HFFc6 (cell line): Measurements from ENCODE around the gene NAA35. TPM values are rescaled to one million over a fixed set of nuclear protein-coding genes. Genes with fewer than 3 reads are reported as not detected.
"Not testable (repeated sequence)": the region's sequence is repeated elsewhere in the genome, so short reads cannot be mapped to it uniquely, and the experiment has no call there.

Experiments
- DNase-seq: peaks from one replicate; pipeline ENCODE4 v3.0.0-alpha.2; 2018
- H3K27ac Mint-ChIP-seq: 2 replicates; pipeline ENCODE4 v1.8.0; 2020; ENCODE audit warnings: mild to moderate bottlenecking, mixed read lengths
- H3K27me3 Mint-ChIP-seq: 2 replicates; pipeline ENCODE4 v1.8.0; 2021; ENCODE audit warnings: mild to moderate bottlenecking, moderate library complexity, mixed read lengths; ENCODE audit not compliant: insufficient read depth
- H3K36me3 Mint-ChIP-seq: 2 replicates; pipeline ENCODE4 v1.8.0; 2021; ENCODE audit warnings: low read depth, mixed read lengths
- H3K4me1 Mint-ChIP-seq: 2 replicates; pipeline ENCODE4 v1.8.0; 2020; ENCODE audit warnings: low read depth, mixed read lengths
- H3K4me3 Mint-ChIP-seq: 2 replicates; pipeline ENCODE4 v1.8.0; 2020; ENCODE audit warnings: mild to moderate bottlenecking, moderate library complexity, mixed read lengths
- H3K9me3 Mint-ChIP-seq: 2 replicates; pipeline ENCODE4 v1.8.0; 2020; ENCODE audit warnings: mild to moderate bottlenecking, mixed read lengths
- CTCF ChIP-seq: fragments of 200-600 bp; sonication (generic); IDR thresholded peaks from 2 replicates; pipeline ENCODE4 v1.5.0; 2021; ENCODE audit warnings: antibody characterized with exemption, mild to moderate bottlenecking
- total RNA-seq, 6 experiments: library from RNA; stranded (reverse); fragmentation: NEBNext Ultra II Directional; extraction: Animal tissue kit (Norgen Biotek cat#: 25700); gene quantifications; 2 replicates in 1 of 6; 3 replicates in 5 of 6; pipeline ENCODE4 v1.2.3, GENCODE V29; 2021

Gene NAA35
- total RNA-seq, 6 experiments from 2014 or later, result 20.1 to 22.8 (median 21.7) TPM

GRCh38 chr9:85964949-85965348 is 24.0 kb downstream of the NAA35 start:
- Mint-ChIP-seq H3K9me3 (no peaks in the 10 kb centered on the region), H3K4me3 (no peak overlapping the region), H3K27ac (no peak overlapping the region), H3K27me3 (no peaks in the 10 kb centered on the region), H3K36me3 (peaks cover 17% of the 10 kb centered on the region), H3K4me1 (no peaks in the 10 kb centered on the region)
- no peak for TF ChIP-seq CTCF
- no peak for DNase-seq

- no peak for TF ChIP-seq CTCF
- H3K27me3 Mint-ChIP-seq, result no peaks in the 10 kb centered on the region
- DNase-seq, result no peak
- H3K4me3 Mint-ChIP-seq, result no peak overlapping the region
- no peaks in the 10 kb centered on the region for H3K9me3 Mint-ChIP-seq
- peaks cover 27% of the 10 kb centered on the region for H3K36me3 Mint-ChIP-seq
- H3K27ac Mint-ChIP-seq, result no peak overlapping the region
- H3K4me1 Mint-ChIP-seq, result no peaks in the 10 kb centered on the region
Measured at GRCh38 chr9:85969727-85970126, 28.8 kb downstream of the NAA35 start.

GRCh38 chr9:85971731-85972130 is 30.8 kb downstream of the NAA35 start:
- no peaks in the 10 kb centered on the region for H3K9me3 Mint-ChIP-seq

GRCh38 chr9:85973238-85973637 is 32.3 kb downstream of the NAA35 start:
- Mint-ChIP-seq H3K36me3 (peaks cover 27% of the 10 kb centered on the region), H3K27me3 (no peaks in the 10 kb centered on the region), H3K4me3 (no peak overlapping the region), H3K27ac (no peak overlapping the region), H3K4me1 (no peaks in the 10 kb centered on the region), H3K9me3 (no peaks in the 10 kb centered on the region)
- no peak for TF ChIP-seq CTCF
- DNase-seq, result no peak

More at GRCh38 chr9:85971731-85972130, 30.8 kb downstream of the NAA35 start:
- Mint-ChIP-seq H3K36me3 (peaks cover 25% of the 10 kb centered on the region), H3K27ac (no peak overlapping the region), H3K27me3 (no peaks in the 10 kb centered on the region), H3K4me1 (no peaks in the 10 kb centered on the region), H3K4me3 (no peak overlapping the region)
- no peak for TF ChIP-seq CTCF
- DNase-seq, result no peak

- H3K27me3 Mint-ChIP-seq, result not testable (repeated sequence)
Measured at GRCh38 chr9:85974055-85974547, 33.2 kb downstream of the NAA35 start.

GRCh38 chr9:85978496-85978895 is 37.5 kb downstream of the NAA35 start:
- Mint-ChIP-seq H3K36me3 (peaks cover 38% of the 10 kb centered on the region), H3K27ac (no peak overlapping the region), H3K9me3 (no peaks in the 10 kb centered on the region), H3K4me3 (no peak overlapping the region), H3K4me1 (no peaks in the 10 kb centered on the region), H3K27me3 (no peaks in the 10 kb centered on the region)
- no peak for DNase-seq
- TF ChIP-seq CTCF, result no peak

More at GRCh38 chr9:85974055-85974547, 33.2 kb downstream of the NAA35 start:
- not testable (repeated sequence) for H3K27ac Mint-ChIP-seq, DNase-seq, H3K4me3 Mint-ChIP-seq, H3K9me3 Mint-ChIP-seq, H3K4me1 Mint-ChIP-seq
- peaks cover 36% of the 10 kb centered on the region for H3K36me3 Mint-ChIP-seq
